Transverse colon (tissue), 3 donors: Measurements from ENCODE around the gene JAGN1.

ENCODE experiments used
- CTCF ChIP-seq, 5 experiments: fragments of 200-600 bp in 3 of 5; fragments of 450-650 bp in 2 of 5; sonication (generic) in 3 of 5; IDR thresholded peaks; 1 replicate in 2 of 5; 2 replicates in 3 of 5; pipeline ENCODE4 v1.5.1; 2016 to 2017; ENCODE audit warnings: antibody characterized with exemption in 5 of 5, inconsistent platforms in 3 of 5, mild to moderate bottlenecking in 2 of 5, moderate library complexity in 1 of 5
- POLR2A ChIP-seq: fragments of 450-650 bp; IDR thresholded peaks from one replicate; pipeline ENCODE4 v1.6.1; 2016; ENCODE audit warnings: antibody characterized with exemption, mild to moderate bottlenecking, moderate library complexity

- TF ChIP-seq CTCF (IDR thresholded peaks at IDR 0.05) (no peak), POLR2A (no peak)
These were observed 6.5 kb upstream of the JAGN1 start for GRCh38 chr3:9883706-9884554.
